Right lobe of liver (tissue), 4 donors: ENCODE data around the gene ZNF837.

ENCODE experiments used
- POLR2A ChIP-seq: fragments of 450-650 bp; IDR thresholded peaks from one replicate; pipeline ENCODE4 v1.6.1; 2017; ENCODE audit warnings: antibody characterized with exemption, mild to moderate bottlenecking
- TF ChIP-seq, protein P1 (sequence below), 4 donors: fragments of 200-600 bp in 3 of 4; fragments of 450-650 bp in 1 of 4; IDR thresholded peaks; one replicate each; pipeline versions ENCODE4 v1.5.1 to v1.8.0; 2016 to 2022; ENCODE audit warnings: antibody characterized with exemption in 4 of 4, mild to moderate bottlenecking in 2 of 4
- donor health status: DM: no; HTN: no; CAD: no.
- donor health status: DM: no; HTN: no; CAD: no.
- donor health status: DM: no; HTN: yes; CAD: no.

DNA sequence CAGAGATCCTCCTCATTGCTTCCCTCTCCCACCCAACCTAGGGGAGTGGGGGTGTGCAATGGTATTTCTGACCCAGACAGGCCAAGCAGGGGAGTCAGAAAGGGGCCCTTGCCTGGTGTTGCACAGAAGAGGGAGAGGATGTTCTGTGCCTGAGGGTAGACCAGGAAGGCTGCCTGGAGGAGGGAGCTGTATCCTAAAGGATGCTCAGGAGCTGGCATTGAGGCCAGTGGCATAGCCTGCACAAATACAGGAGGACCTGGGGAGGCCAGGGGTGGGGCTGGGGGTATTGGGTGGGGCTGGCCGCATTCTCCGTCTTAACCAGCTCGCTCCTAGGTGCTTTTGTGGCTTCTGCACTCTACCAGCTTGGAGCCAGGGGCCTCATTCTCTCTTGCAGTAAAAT lies 19.1 kb upstream of the ZNF837 start:
- TF ChIP-seq, protein P1, sequence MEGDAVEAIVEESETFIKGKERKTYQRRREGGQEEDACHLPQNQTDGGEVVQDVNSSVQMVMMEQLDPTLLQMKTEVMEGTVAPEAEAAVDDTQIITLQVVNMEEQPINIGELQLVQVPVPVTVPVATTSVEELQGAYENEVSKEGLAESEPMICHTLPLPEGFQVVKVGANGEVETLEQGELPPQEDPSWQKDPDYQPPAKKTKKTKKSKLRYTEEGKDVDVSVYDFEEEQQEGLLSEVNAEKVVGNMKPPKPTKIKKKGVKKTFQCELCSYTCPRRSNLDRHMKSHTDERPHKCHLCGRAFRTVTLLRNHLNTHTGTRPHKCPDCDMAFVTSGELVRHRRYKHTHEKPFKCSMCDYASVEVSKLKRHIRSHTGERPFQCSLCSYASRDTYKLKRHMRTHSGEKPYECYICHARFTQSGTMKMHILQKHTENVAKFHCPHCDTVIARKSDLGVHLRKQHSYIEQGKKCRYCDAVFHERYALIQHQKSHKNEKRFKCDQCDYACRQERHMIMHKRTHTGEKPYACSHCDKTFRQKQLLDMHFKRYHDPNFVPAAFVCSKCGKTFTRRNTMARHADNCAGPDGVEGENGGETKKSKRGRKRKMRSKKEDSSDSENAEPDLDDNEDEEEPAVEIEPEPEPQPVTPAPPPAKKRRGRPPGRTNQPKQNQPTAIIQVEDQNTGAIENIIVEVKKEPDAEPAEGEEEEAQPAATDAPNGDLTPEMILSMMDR (IDR thresholded peaks at IDR 0.05), result no peak
- no peak for TF ChIP-seq POLR2A
